ENCODE measurements around the gene ZDHHC18.

Gene ZDHHC18

GRCh38 chr1:26790551-26790953, 35.9 kb upstream of the ZDHHC18 start:
- no peak for ATAC-seq

GRCh38 chr1:26791148-26791547, 35.3 kb upstream of the ZDHHC18 start:
- TF ChIP-seq PATZ1 (CRISPR knock-in tag; IDR thresholded peaks at IDR 0.05; ENCODE audit: borderline replicate concordance) (no peak), ESRRG (CRISPR knock-in tag; IDR thresholded peaks at IDR 0.05) (no peak), TOX (CRISPR knock-in tag; IDR thresholded peaks at IDR 0.05; ENCODE audit: borderline replicate concordance) (no peak), ZFP30 (CRISPR knock-in tag; IDR thresholded peaks at IDR 0.05) (no peak), OSR1 (CRISPR knock-in tag; IDR thresholded peaks at IDR 0.05) (no peak), CREB5 (CRISPR knock-in tag; IDR thresholded peaks at IDR 0.05; ENCODE audit: low read depth) (no peak), ZFP3 (CRISPR knock-in tag; IDR thresholded peaks at IDR 0.05) (no peak), CSRNP3 (CRISPR knock-in tag; IDR thresholded peaks at IDR 0.05) (no peak), ZNF8 (CRISPR knock-in tag; IDR thresholded peaks at IDR 0.05) (no peak), GLIS3 (CRISPR knock-in tag; IDR thresholded peaks at IDR 0.05) (no peak)
- no peak for ATAC-seq

More at GRCh38 chr1:26790551-26790953, 35.9 kb upstream of the ZDHHC18 start:
- TF ChIP-seq ZFP3 (CRISPR knock-in tag; IDR thresholded peaks at IDR 0.05): no peak
- TF ChIP-seq TSHZ2 (CRISPR knock-in tag; IDR thresholded peaks at IDR 0.05): no peak
- TF ChIP-seq PPARA (CRISPR knock-in tag; IDR thresholded peaks at IDR 0.05; ENCODE audit: borderline replicate concordance): no peak
- no peak for TF ChIP-seq CSDC2 (CRISPR knock-in tag; IDR thresholded peaks at IDR 0.05)
- TF ChIP-seq SNAI2 (CRISPR knock-in tag; IDR thresholded peaks at IDR 0.05): no peak
- TF ChIP-seq ZFP30 (CRISPR knock-in tag; IDR thresholded peaks at IDR 0.05): no peak
- TF ChIP-seq ESRRG (CRISPR knock-in tag; IDR thresholded peaks at IDR 0.05): no peak
- TF ChIP-seq ZNF8 (CRISPR knock-in tag; IDR thresholded peaks at IDR 0.05): no peak
- TF ChIP-seq CREB5 (CRISPR knock-in tag; IDR thresholded peaks at IDR 0.05; ENCODE audit: low read depth): no peak
- TF ChIP-seq GLIS3 (CRISPR knock-in tag; IDR thresholded peaks at IDR 0.05): no peak
- TF ChIP-seq CSRNP3 (CRISPR knock-in tag; IDR thresholded peaks at IDR 0.05): no peak

- TF ChIP-seq ESRRG (CRISPR knock-in tag; IDR thresholded peaks at IDR 0.05) (no peak), RARB (CRISPR knock-in tag; IDR thresholded peaks at IDR 0.05) (no peak), ZC3H10 (CRISPR knock-in tag; IDR thresholded peaks at IDR 0.05) (no peak), OSR1 (CRISPR knock-in tag; IDR thresholded peaks at IDR 0.05) (no peak), CSDC2 (CRISPR knock-in tag; IDR thresholded peaks at IDR 0.05) (no peak)
- ATAC-seq: no peak
Measured at GRCh38 chr1:26791626-26792025, 34.9 kb upstream of the ZDHHC18 start.

- no peak for ATAC-seq
- TF ChIP-seq ZNF565 (CRISPR knock-in tag; conservative IDR thresholded peaks at IDR 0.05; ENCODE audit: low read depth) (no peak), SNAI2 (CRISPR knock-in tag; IDR thresholded peaks at IDR 0.05) (no peak), BACH2 (CRISPR knock-in tag; IDR thresholded peaks at IDR 0.05; ENCODE audit: borderline replicate concordance) (no peak), GLIS3 (CRISPR knock-in tag; IDR thresholded peaks at IDR 0.05) (no peak), OSR1 (CRISPR knock-in tag; IDR thresholded peaks at IDR 0.05) (no peak), ARNTL (CRISPR knock-in tag; IDR thresholded peaks at IDR 0.05; ENCODE audit: borderline replicate concordance, low read depth) (no peak), RARB (CRISPR knock-in tag; IDR thresholded peaks at IDR 0.05) (no peak), TOX (CRISPR knock-in tag; IDR thresholded peaks at IDR 0.05; ENCODE audit: borderline replicate concordance) (no peak), PPARA (CRISPR knock-in tag; IDR thresholded peaks at IDR 0.05; ENCODE audit: borderline replicate concordance) (no peak), CREB5 (CRISPR knock-in tag; IDR thresholded peaks at IDR 0.05; ENCODE audit: low read depth) (no peak), ZC3H10 (CRISPR knock-in tag; IDR thresholded peaks at IDR 0.05) (no peak), TCF4 (CRISPR knock-in tag; IDR thresholded peaks at IDR 0.05; ENCODE audit: borderline replicate concordance) (no peak), POU6F1 (CRISPR knock-in tag; IDR thresholded peaks at IDR 0.05; ENCODE audit: borderline replicate concordance, low read depth) (no peak), ZFP3 (CRISPR knock-in tag; IDR thresholded peaks at IDR 0.05) (no peak)
Measured at GRCh38 chr1:26792924-26793323, 33.6 kb upstream of the ZDHHC18 start.

All from SK-N-SH treated with all-trans-retinoic acid at 6 μM for 48 hours (cell line).